ENCODE measurements around the gene PSMD1.

- TF ChIP-seq CTCF (IDR thresholded peaks at IDR 0.05) (no peak), POLR2A (IDR thresholded peaks at IDR 0.05) (no peak)
These were observed 142.6 kb downstream of the PSMD1 start for GRCh38 chr2:231199219-231199618.

Data from esophagus squamous epithelium (tissue), 4 donors.